Glutamatergic neuron (in vitro differentiated cells): ENCODE measurements around the gene VAMP7. TPM values are rescaled to one million over a fixed set of nuclear protein-coding genes. Genes with fewer than 3 reads are reported as not detected.
"Not testable (repeated sequence)": the region's sequence is repeated elsewhere in the genome, so short reads cannot be mapped to it uniquely, and the experiment has no call there.

Experiments used
- DNase-seq: peaks from one replicate; pipeline ENCODE4 v3.0.0; 2022
- H3K27ac Mint-ChIP-seq: one replicate; pipeline ENCODE4 v1.8.0; 2020; ENCODE audit warnings: mild to moderate bottlenecking, mixed read lengths, inconsistent platforms; ENCODE audit not compliant: unreplicated experiment
- H3K27me3 Mint-ChIP-seq: one replicate; pipeline ENCODE4 v1.8.0; 2020; ENCODE audit warnings: mild to moderate bottlenecking, moderate library complexity, mixed read lengths, inconsistent platforms; ENCODE audit not compliant: unreplicated experiment
- H3K36me3 Mint-ChIP-seq: one replicate; pipeline ENCODE4 v1.8.0; 2020; ENCODE audit warnings: mild to moderate bottlenecking, mixed read lengths, inconsistent platforms; ENCODE audit not compliant: unreplicated experiment
- H3K4me1 Mint-ChIP-seq: one replicate; pipeline ENCODE4 v1.8.0; 2020; ENCODE audit warnings: mild to moderate bottlenecking, low read depth, mixed read lengths, inconsistent platforms; ENCODE audit not compliant: unreplicated experiment
- H3K4me3 Mint-ChIP-seq: one replicate; pipeline ENCODE4 v1.8.0; 2020; ENCODE audit warnings: mild to moderate bottlenecking, mixed read lengths, inconsistent platforms; ENCODE audit not compliant: unreplicated experiment
- H3K9me3 Mint-ChIP-seq: one replicate; pipeline ENCODE4 v1.8.0; 2020; ENCODE audit warnings: mild to moderate bottlenecking, moderate library complexity, mixed read lengths, inconsistent platforms; ENCODE audit not compliant: unreplicated experiment
- CTCF ChIP-seq: fragments of 200-600 bp; sonication (generic); IDR thresholded peaks from one replicate; pipeline ENCODE4 v1.5.0; 2021; ENCODE audit not compliant: partially characterized antibody, unreplicated experiment
- total RNA-seq: library from RNA; stranded (reverse); fragmentation: NEBNext Ultra II Directional; extraction: Animal tissue kit (Norgen Biotek cat#: 25700); gene quantifications from one replicate; pipeline ENCODE4 v1.2.1, GENCODE V29; 2021; ENCODE audit not compliant: unreplicated experiment

The VAMP7 gene
- total RNA-seq, 1 donor from 2014 or later = 19.5 TPM

GRCh38 chrX:155985208-155985607, 104.1 kb downstream of the VAMP7 start:
- no peak for DNase-seq
- no peak overlapping the region for H3K27ac Mint-ChIP-seq
- no peaks in the 10 kb centered on the region for H3K27me3 Mint-ChIP-seq
- no peak for TF ChIP-seq CTCF
- no peak overlapping the region for H3K4me3 Mint-ChIP-seq
- peaks cover 4% of the 10 kb centered on the region for H3K9me3 Mint-ChIP-seq
- H3K4me1 Mint-ChIP-seq = no peaks in the 10 kb centered on the region
- H3K36me3 Mint-ChIP-seq = peaks cover 7% of the 10 kb centered on the region

GRCh38 chrX:155986995-155987394, 105.8 kb downstream of the VAMP7 start:
- not testable (repeated sequence) for H3K27ac Mint-ChIP-seq, H3K27me3 Mint-ChIP-seq, H3K4me3 Mint-ChIP-seq, DNase-seq, H3K36me3 Mint-ChIP-seq, H3K4me1 Mint-ChIP-seq, H3K9me3 Mint-ChIP-seq

- DNase-seq = no peak
- no peaks in the 10 kb centered on the region for H3K4me1 Mint-ChIP-seq
- no peaks in the 10 kb centered on the region for H3K27me3 Mint-ChIP-seq
- TF ChIP-seq CTCF = no peak
- no peaks in the 10 kb centered on the region for H3K36me3 Mint-ChIP-seq
- no peak overlapping the region for H3K4me3 Mint-ChIP-seq
- H3K9me3 Mint-ChIP-seq = no peaks in the 10 kb centered on the region
- no peak overlapping the region for H3K27ac Mint-ChIP-seq
Observed at GRCh38 chrX:155988859-155989258, 107.7 kb downstream of the VAMP7 start.

Other genes with a start within 250 kb of the VAMP7 start
- not detected for gene IL9R, start 116.4 kb downstream of the VAMP7 start, total RNA-seq